BJ (cell line): Measurements from ENCODE around the gene ZFAND4. TPM values are rescaled to one million over a fixed set of nuclear protein-coding genes. Genes with fewer than 3 reads are reported as not detected.
"Not testable (repeated sequence)": the region's sequence is repeated elsewhere in the genome, so short reads cannot be mapped to it uniquely, and the experiment has no call there.

Source experiments
- CTCF ChIA-PET: fragments of 350-600 bp; formaldehyde crosslinking; extraction: SDS; loops from one replicate; lab custom pipeline; 2021; ENCODE audit warnings: antibody characterized with exemption, inconsistent platforms; lab: Yijun Ruan, JAX
- POLR2A ChIA-PET: fragments of 300-600 bp; sonication (Branson Sonifier 250); formaldehyde crosslinking; extraction: SDS; loops from one replicate; lab custom pipeline; 2021; ENCODE audit warnings: antibody characterized with exemption; lab: Charles Lee
- DNase-seq: peaks from one replicate; pipeline ENCODE4 v3.0.0-alpha.2; 2011; ENCODE audit warnings: low read depth
- H3K27me3 ChIP-seq: 2 replicates; pipeline ENCODE4 v1.6.0; 2011; ENCODE audit warnings: low read length; ENCODE audit not compliant: control insufficient read depth, insufficient read depth
- H3K36me3 ChIP-seq: 2 replicates; pipeline ENCODE4 v1.5.1; 2011; ENCODE audit warnings: low read length; ENCODE audit not compliant: control insufficient read depth, insufficient read depth
- H3K4me3 ChIP-seq: 2 replicates; pipeline ENCODE4 v1.5.1; 2011; ENCODE audit warnings: low read depth, mild to moderate bottlenecking, control low read depth, low read length
- polyA plus RNA-seq: library from polyadenylated mRNA; depleted of rRNA; stranded (reverse); fragments of >200 nt; gene quantifications from 2 replicates; pipeline ENCODE4 v1.2.3, GENCODE V29; 2011; rRNA removed
- TF ChIP-seq, protein P1 (sequence below): IDR thresholded peaks from 2 replicates; pipeline ENCODE4 v1.5.1; 2011; ENCODE audit warnings: low read depth, mild to moderate bottlenecking, control low read depth, inconsistent platforms, low read length, moderate library complexity; ENCODE audit not compliant: insufficient read depth

Gene ZFAND4
- polyA plus RNA-seq, 1 experiment = 2.1 TPM

- POLR2A ChIA-PET = no interaction called here
- CTCF ChIA-PET = no interaction called here
These were observed 96.5 kb downstream of the ZFAND4 start for GRCh38 chr10:45575966-45576597.

DNA sequence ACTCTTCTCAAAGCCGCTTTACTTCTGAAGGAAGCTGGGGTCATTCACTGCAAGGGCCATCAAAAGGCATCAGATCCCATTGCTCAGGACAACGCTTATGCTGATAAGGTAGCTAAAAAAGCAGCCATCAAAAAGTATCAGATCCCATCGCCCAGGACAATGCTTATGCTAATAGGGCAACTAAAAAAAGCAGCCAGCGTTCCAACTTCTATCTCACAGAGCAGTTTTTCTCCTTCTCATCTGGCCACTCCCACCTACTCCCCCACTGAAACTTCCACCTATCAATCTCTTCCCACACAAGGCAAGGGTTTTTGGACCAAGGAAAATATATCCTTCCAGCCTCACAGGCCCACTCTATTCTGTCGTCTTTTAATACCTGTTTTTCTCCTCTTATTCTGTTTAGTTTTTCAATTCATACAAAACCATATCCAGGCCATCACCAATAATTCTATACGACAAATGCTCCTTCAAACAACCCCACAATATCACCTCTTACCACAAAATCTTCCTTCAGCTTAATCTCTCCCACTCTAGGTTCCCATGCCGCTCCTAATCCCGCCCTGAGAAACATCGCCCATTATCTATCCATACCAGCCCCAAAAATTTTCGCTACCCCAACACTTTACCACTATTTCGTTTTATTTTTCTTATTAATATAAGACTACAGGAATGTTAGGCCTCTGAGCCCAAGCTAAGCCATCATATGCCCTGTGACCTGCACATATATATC is 97.4 kb downstream of the ZFAND4 start:
- H3K4me3 ChIP-seq, DNase-seq, POLR2A ChIA-PET, H3K27me3 ChIP-seq, H3K36me3 ChIP-seq: not testable (repeated sequence)
- CTCF ChIA-PET = interaction anchor here (0.6 kb wide), 2 partner anchors 26 to 373 kb away, joined by 3 to 5 read pairs; no protein-coding TSS in a partner anchor

More at GRCh38 chr10:45575966-45576597, 96.5 kb downstream of the ZFAND4 start:
- DNase-seq = no peak
- no peaks in the 10 kb centered on the region for H3K27me3 ChIP-seq
- H3K4me3 ChIP-seq = no peak overlapping the region
- no peaks in the 10 kb centered on the region for H3K36me3 ChIP-seq
- TF ChIP-seq, protein P1, sequence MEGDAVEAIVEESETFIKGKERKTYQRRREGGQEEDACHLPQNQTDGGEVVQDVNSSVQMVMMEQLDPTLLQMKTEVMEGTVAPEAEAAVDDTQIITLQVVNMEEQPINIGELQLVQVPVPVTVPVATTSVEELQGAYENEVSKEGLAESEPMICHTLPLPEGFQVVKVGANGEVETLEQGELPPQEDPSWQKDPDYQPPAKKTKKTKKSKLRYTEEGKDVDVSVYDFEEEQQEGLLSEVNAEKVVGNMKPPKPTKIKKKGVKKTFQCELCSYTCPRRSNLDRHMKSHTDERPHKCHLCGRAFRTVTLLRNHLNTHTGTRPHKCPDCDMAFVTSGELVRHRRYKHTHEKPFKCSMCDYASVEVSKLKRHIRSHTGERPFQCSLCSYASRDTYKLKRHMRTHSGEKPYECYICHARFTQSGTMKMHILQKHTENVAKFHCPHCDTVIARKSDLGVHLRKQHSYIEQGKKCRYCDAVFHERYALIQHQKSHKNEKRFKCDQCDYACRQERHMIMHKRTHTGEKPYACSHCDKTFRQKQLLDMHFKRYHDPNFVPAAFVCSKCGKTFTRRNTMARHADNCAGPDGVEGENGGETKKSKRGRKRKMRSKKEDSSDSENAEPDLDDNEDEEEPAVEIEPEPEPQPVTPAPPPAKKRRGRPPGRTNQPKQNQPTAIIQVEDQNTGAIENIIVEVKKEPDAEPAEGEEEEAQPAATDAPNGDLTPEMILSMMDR = no peak

DNA sequence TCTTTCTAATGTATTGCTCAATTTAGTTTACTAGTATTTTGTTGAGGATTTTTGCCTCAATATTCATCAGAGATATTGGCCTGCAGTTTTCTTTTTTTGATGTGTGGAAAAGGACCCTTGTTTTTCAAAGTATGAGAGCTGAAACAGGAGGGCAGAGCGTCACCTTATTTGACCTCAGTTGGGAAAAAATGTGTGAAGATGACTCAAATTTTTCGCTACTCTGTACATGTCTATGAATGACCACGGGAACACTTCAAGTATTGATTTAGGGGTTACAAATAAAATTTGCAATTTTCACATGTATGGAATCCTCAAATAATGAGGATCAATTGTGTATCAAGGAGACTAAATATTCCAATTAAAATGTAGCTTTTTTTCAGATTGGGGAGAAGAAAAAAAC is 103.1 kb downstream of the ZFAND4 start:
- POLR2A ChIA-PET = no interaction called here
- CTCF ChIA-PET = interaction anchor here (0.6 kb wide), 1 partner anchor 85 kb away, joined by 3 read pairs; no protein-coding TSS in a partner anchor

GRCh38 chr10:45566415-45566814 is 106.2 kb downstream of the ZFAND4 start:
- POLR2A ChIA-PET = no interaction called here
- H3K36me3 ChIP-seq = no peaks in the 10 kb centered on the region
- TF ChIP-seq, protein P1 = no peak

More for the DNA sequence above, 103.1 kb downstream of the ZFAND4 start:
- Histone ChIP-seq H3K27me3 (no peaks in the 10 kb centered on the region), H3K36me3 (no peaks in the 10 kb centered on the region), H3K4me3 (no peak overlapping the region)
- DNase-seq = no peak
- TF ChIP-seq, protein P1 = no peak

More at GRCh38 chr10:45566415-45566814, 106.2 kb downstream of the ZFAND4 start:
- Histone ChIP-seq H3K4me3 (no peak overlapping the region), H3K27me3 (no peaks in the 10 kb centered on the region)
- CTCF ChIA-PET = no interaction called here
- no peak for DNase-seq

Other genes starting within 250 kb of the ZFAND4 start
- 19.4 and 26.0 TPM in 2 replicates for gene WASHC2C, start 54.5 kb upstream of the ZFAND4 start, polyA plus RNA-seq
- 6.6 and 7.2 TPM in 2 replicates for gene AGAP4, start 174.7 kb upstream of the ZFAND4 start, polyA plus RNA-seq